KOPT-K1 (cell line): ENCODE measurements around the gene MSI2.

Experiments used
- H3K27ac ChIP-seq: fragments of 200-600 bp; sonication (generic); 2 replicates; pipeline ENCODE4 v1.5.1; 2016; ENCODE audit warnings: antibody characterized with exemption, mild to moderate bottlenecking, low read depth, low read length; ENCODE audit not compliant: poor library complexity, severe bottlenecking
- H3K36me3 ChIP-seq: fragments of 200-600 bp; sonication (generic); 2 replicates; pipeline ENCODE4 v1.5.1; 2017; ENCODE audit warnings: antibody characterized with exemption, mild to moderate bottlenecking, low read length, moderate library complexity; ENCODE audit not compliant: insufficient read depth
- H3K9me3 ChIP-seq: fragments of 200-600 bp; sonication (generic); 2 replicates; pipeline ENCODE4 v1.5.1; 2017; ENCODE audit warnings: antibody characterized with exemption, low read length, mild to moderate bottlenecking; ENCODE audit not compliant: insufficient read depth, poor library complexity, severe bottlenecking

MSI2 gene

GRCh38 chr17:57532966-57533365 is 276.6 kb downstream of the MSI2 start:
- H3K36me3 ChIP-seq: peaks cover 62% of the 10 kb centered on the region
- H3K27ac ChIP-seq: peak overlapping the region; percentile 78
- H3K9me3 ChIP-seq: no peaks in the 10 kb centered on the region

GRCh38 chr17:57533684-57534305 is 277.5 kb downstream of the MSI2 start:
- H3K36me3 ChIP-seq: peaks cover 62% of the 10 kb centered on the region
- H3K27ac ChIP-seq: peak overlapping the region; percentile 78
- H3K9me3 ChIP-seq: no peaks in the 10 kb centered on the region

GRCh38 chr17:57534863-57535248 is 278.5 kb downstream of the MSI2 start:
- Histone ChIP-seq H3K27ac (peak overlapping the region; percentile 82), H3K36me3 (peaks cover 64% of the 10 kb centered on the region), H3K9me3 (no peaks in the 10 kb centered on the region)

GRCh38 chr17:57535249-57535966 is 279.1 kb downstream of the MSI2 start:
- Histone ChIP-seq H3K27ac (peak overlapping the region; percentile 82), H3K9me3 (no peaks in the 10 kb centered on the region), H3K36me3 (peaks cover 60% of the 10 kb centered on the region)

- peak overlapping the region; percentile 82 for H3K27ac ChIP-seq
- no peaks in the 10 kb centered on the region for H3K9me3 ChIP-seq
- peaks cover 52% of the 10 kb centered on the region for H3K36me3 ChIP-seq
These were observed 280.0 kb downstream of the MSI2 start for GRCh38 chr17:57536289-57536688.

GRCh38 chr17:57536789-57537523 is 280.6 kb downstream of the MSI2 start:
- Histone ChIP-seq H3K9me3 (no peaks in the 10 kb centered on the region), H3K36me3 (peaks cover 52% of the 10 kb centered on the region), H3K27ac (peak overlapping the region; percentile 82)

GRCh38 chr17:57537524-57538410 is 281.4 kb downstream of the MSI2 start:
- H3K27ac ChIP-seq: peak overlapping the region; percentile 82
- no peaks in the 10 kb centered on the region for H3K9me3 ChIP-seq
- H3K36me3 ChIP-seq: peaks cover 52% of the 10 kb centered on the region

GRCh38 chr17:57538736-57539456 is 282.6 kb downstream of the MSI2 start:
- H3K27ac ChIP-seq: peak overlapping the region; percentile 82
- H3K9me3 ChIP-seq: no peaks in the 10 kb centered on the region
- peaks cover 47% of the 10 kb centered on the region for H3K36me3 ChIP-seq

GRCh38 chr17:57539529-57540301 is 283.4 kb downstream of the MSI2 start:
- no peaks in the 10 kb centered on the region for H3K9me3 ChIP-seq
- peak overlapping the region; percentile 82 for H3K27ac ChIP-seq
- peaks cover 45% of the 10 kb centered on the region for H3K36me3 ChIP-seq

GRCh38 chr17:57540596-57540995 is 284.3 kb downstream of the MSI2 start:
- H3K27ac ChIP-seq: peak overlapping the region; percentile 82
- H3K9me3 ChIP-seq: no peaks in the 10 kb centered on the region
- peaks cover 43% of the 10 kb centered on the region for H3K36me3 ChIP-seq

- peak overlapping the region; percentile 82 for H3K27ac ChIP-seq
- H3K9me3 ChIP-seq: no peaks in the 10 kb centered on the region
- peaks cover 47% of the 10 kb centered on the region for H3K36me3 ChIP-seq
These were observed 284.7 kb downstream of the MSI2 start for GRCh38 chr17:57541049-57541448.

GRCh38 chr17:57541472-57542394 is 285.4 kb downstream of the MSI2 start:
- Histone ChIP-seq H3K27ac (peak overlapping the region; percentile 99), H3K36me3 (peaks cover 51% of the 10 kb centered on the region), H3K9me3 (no peaks in the 10 kb centered on the region)

GRCh38 chr17:57542510-57542909 is 286.2 kb downstream of the MSI2 start:
- peaks cover 51% of the 10 kb centered on the region for H3K36me3 ChIP-seq
- no peaks in the 10 kb centered on the region for H3K9me3 ChIP-seq
- H3K27ac ChIP-seq: peak overlapping the region; percentile 99
